HG03175 (cell line): ENCODE measurements around the gene EP400.
"Not testable (repeated sequence)": the region's sequence is repeated elsewhere in the genome, so short reads cannot be mapped to it uniquely, and the experiment has no call there.

ENCODE experiments used
- ATAC-seq: cut with Tn5 transposase; IDR thresholded peaks from one replicate; pipeline ENCODE4 v1.9.1; 2021; ENCODE audit warnings: mild to moderate bottlenecking, moderate library complexity; ENCODE audit not compliant: unreplicated experiment

Gene EP400

DNA sequence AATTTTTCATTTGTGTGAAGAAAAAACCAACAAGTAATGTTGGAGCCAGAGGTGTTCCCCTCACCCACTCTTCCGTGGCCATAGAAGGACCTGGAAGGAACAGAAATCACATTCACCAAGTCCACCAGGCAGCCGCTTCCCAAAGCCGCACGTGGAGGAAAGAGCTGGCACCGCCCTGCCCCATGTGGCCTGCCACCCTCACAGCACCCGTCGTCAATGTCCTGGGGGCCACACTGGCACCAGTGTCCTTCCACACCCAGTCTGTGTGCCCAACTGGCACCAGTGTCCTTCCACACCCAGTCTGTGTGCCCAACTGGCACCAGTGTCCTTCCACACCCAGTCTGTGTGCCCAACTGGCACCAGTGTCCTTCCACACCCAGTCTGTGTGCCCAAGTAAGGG, 130.8 kb downstream of the EP400 start:
- not testable (repeated sequence) for ATAC-seq

DNA sequence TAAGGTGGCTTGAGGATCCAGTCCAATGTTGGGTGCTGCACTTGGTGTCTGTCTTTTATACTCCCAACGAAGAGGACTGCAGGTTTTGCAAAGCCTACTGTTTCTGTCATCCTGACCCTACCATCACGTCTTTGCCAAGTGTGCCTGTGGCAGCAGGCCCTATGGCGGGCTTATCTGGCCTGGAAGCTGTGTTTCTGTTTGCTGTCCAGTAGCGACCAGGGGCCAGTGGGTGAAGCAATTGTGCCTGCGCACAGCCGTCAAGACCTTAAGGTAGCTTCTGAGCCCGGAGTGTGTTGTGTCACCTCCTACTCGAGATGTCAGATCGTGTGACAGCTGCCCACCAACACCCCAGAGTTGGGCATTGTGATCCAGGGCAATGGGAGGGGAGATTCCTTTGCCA, 131.7 kb downstream of the EP400 start:
- no peak for ATAC-seq

DNA sequence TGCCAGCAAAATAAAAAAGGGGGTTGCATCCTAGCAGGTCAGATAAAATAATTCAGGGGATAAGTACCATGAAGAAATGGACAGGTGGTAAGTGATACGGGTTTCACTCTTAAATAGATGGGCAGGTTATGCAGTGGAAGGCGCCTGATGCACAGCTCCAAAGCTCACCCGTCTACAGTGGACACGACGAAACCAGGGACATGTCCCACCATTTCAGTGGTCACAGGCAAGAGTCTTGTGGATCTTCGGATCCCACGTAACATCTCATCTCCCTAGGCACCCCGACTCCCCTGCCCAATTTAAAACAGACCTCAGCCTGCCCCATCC, 133.8 kb downstream of the EP400 start:
- no peak for ATAC-seq

DNA sequence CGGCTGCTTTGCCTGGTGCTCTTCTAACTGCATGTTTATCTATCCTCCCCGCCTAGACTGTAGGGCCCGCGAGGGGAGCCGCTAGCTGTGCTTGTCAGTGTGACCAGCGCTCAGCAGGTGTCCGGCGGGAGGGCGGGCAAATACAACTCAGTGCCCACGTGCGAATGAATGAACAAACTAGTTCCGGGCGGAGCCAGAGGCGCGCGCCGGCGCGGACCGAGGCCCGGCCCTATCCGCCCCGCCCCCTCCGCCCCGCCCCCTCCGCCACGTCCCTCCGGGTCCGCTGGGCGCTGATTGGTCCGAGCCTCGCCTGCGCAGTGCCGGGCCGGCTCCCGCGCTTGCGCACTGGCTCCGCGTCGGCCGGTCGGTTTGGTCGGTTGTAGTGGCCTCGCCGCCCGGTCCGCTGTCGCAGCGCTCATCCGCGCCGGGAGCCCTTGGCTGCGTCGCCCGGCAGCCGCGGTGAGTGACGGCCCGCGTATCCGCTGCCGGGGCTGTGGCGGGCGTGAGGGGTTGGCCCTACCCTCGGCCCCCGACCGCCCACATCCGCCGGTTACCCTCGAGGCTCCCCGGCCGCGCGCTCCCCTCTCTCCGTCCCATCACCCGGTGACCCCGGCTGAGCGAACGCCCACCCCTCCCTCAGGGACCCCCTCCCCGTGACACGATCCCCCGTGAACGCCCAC, 134.3 kb downstream of the EP400 start:
- ATAC-seq: peak; percentile 88

DNA sequence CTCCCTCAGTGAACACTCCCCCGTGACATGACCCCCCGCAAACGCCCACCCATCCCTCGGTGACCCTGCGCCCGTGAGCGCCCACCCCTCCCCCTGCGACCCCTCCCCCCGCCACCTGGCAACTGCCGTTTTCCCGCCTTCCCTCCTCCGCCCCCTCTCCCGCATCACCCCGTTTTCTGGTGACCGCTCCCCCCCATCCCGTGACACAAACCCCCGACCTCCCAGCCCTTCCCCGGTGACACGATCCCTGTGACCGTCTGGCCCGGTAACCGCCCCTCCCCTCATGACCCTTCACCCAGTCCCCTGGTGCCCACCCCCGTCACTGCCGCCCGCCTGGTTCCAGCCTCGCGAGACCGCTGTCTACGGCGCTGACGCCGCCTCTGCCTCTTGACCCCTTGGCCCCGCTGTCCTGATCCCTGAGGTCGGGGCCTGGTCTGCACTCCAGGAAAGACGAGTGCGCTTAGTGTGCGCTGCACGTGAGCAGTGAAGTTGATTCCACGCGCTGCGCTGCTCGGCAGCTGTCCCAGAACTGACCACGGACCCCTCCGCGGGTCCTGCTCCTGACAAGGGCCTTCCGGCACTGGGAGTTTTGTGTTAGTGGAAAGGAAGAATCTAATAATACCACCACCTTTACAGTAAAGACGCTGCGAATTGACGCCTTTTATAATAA, 135.0 kb downstream of the EP400 start:
- peak; percentile 28 for ATAC-seq

DNA sequence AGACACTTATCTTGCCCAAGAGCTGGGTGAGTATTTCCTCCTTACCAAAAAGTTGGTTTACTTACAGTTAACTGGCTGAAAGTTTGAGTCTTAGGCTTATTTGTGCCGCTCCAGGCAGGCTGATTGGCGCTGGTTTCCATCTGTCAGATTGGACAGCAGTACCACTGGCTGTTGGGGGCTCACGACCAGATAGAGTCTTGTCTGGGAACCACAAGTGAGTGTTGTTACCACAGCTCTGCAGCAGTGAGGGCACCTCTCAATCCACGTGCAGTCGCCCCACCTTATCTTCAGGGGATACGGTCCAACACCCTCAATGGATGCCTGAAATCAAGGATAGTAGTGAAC, 135.5 kb downstream of the EP400 start:
- no peak for ATAC-seq

DNA sequence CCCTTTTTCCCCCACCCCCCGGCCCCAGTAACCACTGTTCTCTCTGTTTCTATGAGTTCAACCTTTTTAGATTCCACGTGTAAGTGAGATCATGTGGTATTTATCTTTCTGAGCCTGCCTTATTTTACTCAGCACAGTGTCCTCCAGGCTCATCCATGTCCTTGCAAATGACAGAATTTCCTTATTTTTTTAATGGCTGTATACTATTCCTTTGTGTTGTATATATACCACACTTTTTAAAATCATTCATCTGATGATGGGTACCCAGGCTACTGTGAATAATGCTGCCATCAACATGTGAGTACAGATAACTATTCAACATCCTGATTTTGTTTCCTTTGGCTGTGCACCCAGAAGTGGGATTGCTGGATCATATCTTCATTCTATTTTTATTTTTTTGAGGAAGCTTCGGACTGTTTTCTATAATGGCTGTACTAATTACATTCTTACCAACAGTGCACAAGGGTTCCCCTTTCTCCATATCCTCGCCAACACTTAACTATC, 139.7 kb downstream of the EP400 start:
- no peak for ATAC-seq

DNA sequence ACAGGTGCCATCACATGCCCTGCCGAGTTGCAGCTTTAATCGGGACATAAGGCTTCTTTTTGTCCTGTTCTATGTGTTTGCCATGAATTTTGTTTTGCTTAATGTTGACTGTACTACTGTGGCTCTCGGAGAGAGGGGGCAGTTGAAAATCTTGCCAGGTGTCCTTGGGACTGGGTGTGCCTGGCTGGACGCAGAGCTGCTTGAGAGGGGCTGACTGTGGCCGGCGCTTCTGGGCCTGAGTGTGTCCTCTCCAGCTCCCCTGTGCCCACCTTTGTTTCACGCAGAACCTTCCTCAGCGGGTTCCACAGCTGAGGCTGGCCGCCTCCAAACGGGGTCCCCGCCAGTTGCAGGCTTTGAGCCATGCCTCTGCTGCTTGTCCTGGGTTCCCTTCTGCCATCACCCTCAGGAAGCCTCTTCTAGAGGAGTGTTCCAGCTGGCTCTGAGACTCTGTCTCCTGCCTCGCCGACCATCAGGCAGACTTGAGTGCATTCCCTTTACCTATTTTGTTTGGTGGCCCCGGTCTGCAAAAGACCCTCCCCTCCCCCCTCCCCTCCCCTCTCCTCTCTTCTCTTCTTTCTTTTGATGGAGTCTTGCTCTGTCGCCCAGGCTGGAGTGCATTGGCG, 144.6 kb downstream of the EP400 start:
- no peak for ATAC-seq

DNA sequence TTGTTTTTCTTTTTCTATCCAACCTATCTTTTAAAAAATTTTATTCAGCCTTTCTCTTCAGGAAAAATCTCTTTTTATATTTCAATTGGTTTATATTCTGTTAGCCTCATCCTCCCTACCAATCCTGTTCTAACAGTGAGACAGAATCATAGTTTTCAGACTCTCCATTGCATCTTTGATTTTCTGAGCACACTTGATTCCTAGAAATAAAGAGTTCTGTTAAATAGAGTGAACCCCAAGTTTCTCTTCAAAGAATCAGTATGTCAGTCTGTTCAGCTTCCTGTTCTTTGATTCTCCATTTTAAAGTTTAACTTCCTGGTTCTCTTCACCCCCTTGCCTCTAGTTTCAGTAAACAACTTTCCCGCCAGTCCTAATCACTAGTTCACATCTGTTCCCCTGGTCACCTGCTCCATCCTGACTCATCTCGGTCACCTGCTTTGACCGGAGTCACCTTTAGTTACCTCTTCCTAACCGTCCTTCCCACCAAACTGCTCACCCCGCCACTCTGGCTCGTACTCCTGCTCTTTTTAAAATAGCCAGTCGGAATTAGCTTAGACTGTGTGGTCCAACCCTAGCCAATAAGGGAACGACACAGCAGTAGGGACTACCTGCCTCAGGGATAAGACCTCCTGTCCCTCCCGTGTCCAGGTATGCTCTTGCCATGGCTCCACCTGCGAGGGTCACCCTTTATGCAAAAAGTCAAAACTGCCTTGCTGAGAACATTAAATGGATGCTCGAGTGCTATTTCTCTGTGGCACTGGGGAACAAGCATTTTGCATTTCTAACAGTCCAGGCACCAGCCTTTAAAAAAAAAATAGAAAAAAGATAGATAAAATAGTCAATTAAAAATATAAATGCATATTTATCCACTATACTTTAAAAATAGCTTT, 146.0 kb downstream of the EP400 start:
- ATAC-seq: no peak

DNA sequence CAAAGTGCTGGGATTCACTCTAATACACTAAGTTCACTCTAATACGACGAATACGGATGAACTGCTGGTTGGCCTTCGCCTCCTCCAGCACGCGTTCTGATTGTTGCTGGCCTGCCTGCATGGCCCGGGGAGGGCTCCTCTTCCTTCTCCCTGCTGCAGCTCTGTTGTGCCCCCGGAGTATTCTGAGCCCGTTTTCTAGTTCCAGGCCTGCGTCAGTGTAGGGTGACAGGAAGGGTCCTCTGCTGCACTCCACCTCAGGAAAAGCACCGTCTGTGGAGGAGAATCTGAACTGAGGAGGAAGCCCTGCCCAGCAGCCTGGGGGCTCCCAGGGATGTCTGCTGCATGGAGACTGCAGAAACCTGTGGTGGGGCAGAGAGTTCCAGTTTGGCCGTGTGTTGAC, 150.0 kb downstream of the EP400 start:
- ATAC-seq: no peak

DNA sequence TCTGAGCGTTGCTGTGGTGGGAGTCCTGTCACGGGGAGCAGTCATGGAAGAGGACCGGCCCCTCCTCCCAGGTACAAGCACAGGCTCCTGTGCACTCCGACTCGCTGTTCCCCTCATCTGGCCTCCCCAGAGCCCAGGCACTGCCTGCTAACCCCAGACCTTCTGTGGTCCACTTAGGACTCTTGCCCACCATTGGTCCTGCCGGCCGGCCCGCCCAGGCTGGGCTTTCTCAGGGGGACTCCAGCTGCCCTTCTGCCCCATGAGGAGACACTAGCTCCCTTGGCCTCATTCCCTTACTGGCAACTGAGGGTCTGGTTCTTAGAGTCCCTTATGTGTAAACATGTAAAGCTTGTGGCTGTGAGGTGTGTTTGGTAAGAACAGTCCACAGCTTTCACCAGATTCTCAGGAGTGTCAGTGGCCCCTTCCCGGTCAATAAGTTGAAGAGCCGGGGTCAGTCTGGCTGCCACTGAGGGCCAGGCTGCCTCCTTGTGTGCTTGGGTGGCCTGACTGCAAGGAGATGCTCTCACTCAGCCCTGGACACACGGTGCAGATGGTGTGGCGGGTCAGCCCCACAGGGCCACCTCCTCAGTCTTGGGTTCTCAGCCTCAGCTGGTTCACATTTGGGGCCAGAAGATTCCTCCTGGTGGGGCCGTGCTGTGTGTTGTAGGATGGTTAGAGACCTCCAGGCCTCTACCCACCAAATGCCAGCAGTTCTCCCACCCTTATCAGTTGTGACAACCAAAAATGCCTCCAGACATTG, 150.7 kb downstream of the EP400 start:
- no peak for ATAC-seq

DNA sequence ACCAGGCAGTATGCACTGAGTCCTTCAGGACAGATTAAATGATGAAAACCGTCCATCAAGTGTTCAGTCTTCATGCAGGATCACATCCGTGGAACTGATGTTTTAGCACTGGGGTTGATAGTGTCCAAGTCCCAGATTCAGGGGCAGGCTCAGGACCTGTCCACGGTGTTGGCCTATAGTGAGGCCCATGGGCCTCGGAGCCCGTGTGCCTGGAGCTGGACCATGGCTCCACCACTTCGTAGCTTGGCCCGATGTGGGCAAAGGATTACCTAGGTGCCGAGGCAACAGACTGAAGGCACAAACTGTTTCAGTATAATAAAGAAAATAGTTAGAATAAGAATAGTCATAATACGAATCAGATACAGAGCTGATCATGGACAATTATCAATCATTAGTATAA, 152.6 kb downstream of the EP400 start:
- ATAC-seq: no peak

DNA sequence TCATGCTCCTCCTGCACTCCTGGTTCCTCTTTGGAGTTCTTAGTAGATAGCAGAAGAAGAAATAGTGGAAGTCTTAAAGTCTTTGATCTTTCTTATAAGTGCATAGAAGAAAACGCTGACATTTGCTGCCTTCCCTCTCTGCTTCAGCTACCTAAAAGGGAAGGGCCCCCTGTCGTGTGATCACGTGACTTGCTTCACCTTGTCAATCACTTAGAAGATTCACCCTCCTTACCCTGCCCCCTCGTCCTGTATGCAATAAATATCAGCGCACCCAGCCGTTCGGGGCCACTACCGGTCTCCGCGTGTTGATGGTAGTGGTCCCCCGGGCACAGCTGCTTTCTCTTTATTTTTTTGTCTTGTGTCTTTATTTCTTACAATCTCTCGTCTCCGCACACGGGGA, 153.3 kb downstream of the EP400 start:
- not testable (repeated sequence) for ATAC-seq

DNA sequence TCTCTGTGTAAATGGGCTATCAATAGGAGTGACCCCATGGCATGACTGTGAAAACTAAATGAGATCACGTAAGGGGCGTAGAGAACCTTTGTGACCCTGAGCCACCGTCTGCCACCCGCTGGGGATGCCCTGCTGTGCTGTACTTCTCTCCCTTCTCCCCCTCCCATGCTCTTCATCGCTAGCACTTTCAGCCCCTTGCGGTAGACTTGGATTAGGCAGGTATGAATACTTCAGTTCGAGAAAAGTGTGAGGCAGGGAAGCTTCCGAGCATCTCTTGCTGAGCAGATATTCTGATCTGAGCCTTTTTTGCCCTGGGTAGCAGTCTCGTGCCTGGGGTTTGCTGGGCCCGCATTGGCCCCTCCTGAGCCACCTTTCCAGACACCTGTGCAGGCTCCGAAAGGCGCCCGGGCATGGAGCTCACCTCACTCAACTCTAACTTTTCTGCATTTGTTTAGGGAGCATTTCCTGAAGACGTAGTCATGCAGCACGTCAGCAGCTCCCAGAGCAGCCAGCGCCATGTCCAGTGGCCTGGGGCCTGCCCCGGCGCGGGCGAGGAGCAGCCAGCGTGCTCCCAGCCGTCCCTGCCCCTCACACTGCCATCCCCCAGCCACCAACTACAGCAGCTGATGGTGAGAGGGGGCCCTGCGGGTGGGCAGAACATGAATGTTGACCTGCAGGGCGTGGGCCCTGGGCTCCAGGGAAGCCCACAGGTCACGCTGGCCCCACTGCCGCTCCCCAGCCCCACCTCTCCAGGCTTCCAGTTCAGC, 154.0 kb downstream of the EP400 start:
- ATAC-seq: no peak

DNA sequence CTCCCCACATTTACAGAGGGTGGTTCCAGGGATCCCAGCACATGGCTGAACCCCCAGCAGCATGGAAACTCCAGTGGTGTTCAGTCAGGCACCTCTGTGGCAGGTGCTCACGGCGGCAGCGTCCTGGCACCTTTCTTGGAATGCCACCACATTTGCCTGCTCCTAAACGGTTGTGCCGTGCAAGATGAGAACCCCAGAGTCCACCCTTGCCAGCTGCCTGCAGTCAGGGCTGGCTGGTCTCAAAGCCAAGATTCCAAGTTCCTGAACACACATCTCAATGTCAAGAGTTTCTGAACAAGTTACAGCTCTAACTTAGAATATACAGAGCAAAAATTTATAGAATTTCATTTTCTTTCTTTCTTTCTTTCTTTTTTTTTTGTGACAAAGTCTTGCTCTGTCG, 155.7 kb downstream of the EP400 start:
- no peak for ATAC-seq

DNA sequence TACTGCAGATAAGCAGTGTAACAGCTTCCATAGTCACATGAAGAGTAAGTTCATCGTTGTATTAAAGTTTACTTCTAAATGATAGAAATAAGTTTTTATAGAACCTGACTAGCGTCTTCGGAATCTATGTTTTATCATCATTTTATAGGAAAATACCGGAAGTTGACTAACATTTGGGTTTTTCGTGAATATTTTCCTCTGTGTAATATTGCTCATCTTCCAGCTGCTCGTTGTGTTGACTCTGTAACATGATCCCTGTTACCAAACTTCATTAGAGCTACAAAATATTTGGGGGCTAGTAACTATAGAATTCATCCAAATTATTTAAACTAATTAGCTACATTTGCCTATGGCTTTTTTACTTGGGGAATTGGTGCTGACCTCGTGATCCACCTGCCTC, 157.2 kb downstream of the EP400 start:
- no peak for ATAC-seq

DNA sequence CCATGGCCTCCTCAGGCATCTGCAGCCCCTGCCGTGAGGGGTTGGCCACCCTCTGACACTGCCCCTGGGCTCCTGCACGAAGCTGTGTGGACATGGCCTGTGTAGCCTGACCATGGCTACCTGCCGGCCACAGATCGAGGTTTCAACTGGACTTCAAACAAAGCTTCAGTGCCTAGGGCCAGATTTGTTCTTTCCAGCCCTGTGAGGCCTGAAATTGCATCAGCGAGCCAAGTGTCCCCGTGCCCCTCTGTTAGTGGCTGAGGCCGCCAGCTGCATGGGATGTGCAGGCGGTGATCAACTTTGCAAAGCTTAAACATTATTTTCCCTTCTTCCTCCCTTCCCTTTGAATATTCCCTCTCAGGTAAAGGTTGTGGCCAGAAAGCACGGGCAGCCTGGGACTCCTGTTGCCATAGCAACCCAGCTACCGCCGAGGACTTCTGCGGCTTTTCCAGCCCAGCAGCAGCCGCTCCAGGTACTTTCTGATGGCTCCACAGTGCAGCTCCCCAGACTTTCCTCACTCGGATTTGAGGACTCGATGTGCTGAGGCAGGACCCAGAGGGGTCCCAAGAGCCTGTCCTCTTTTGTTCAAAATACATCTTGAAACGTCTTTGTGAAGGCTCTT, 158.6 kb downstream of the EP400 start:
- no peak for ATAC-seq

DNA sequence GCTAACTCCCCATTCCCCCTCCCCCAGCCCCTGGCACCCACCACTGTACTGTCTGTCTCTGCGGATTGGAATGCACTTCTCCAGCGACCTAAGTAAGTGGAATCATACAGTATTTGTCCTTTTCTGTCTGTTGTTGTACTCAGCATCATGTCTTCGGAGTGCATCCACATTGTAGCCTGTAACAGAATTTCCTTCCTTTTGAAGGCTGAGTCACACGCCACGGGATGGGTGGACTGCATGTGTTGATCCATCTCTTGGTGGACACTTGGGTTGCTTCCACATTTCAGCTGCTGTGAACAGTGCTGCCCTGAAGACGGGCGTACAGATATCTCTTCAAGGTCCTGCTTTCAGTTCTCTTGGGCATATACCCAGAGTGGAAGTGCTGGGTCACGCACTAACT, 160.0 kb downstream of the EP400 start:
- no peak for ATAC-seq

DNA sequence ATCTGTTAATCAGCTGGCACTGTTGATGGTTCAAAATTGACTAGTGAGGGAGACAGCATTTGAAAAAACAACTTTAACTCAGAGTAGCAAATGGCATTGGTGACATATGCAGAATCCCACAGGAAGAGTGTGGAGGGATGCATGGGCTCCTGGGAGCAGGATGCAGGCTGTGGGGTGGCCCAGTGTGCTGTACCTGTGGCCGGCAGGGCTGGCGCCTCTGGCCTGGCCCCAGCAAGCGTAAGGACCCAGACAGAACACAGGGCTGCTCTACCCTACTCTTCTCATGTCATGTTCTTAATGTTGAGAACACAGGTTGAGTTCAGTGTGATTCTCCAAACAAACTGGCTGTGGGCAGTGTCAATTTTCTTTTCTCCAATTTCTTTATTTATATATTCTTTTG, 160.9 kb downstream of the EP400 start:
- ATAC-seq: no peak
